ENCODE measurements around the gene APBB2.

- no peak for TF ChIP-seq YY1 (IDR thresholded peaks at IDR 0.05; ENCODE audit: insufficient read depth, insufficient read length)
- TF ChIP-seq ZNF274 (IDR thresholded peaks at IDR 0.05; ENCODE audit: low read depth, low read length): no peak
- no peak for TF ChIP-seq SUZ12 (IDR thresholded peaks at IDR 0.05; ENCODE audit: extremely low read depth, insufficient read depth, insufficient read length)
Measured at GRCh38 chr4:41133454-41134018, 80.8 kb downstream of the APBB2 start.
